Colon (tissue), 2 donors: ENCODE data around the gene POLR1D.

Source experiments
- FAIRE-seq: peaks from 2 replicates; lab custom pipeline; 2012; peaks lifted over from hg19 to GRCh38; lab: Jason Lieb, UNC
- donor health status: control.
- donor health status: control.

Gene POLR1D

DNA sequence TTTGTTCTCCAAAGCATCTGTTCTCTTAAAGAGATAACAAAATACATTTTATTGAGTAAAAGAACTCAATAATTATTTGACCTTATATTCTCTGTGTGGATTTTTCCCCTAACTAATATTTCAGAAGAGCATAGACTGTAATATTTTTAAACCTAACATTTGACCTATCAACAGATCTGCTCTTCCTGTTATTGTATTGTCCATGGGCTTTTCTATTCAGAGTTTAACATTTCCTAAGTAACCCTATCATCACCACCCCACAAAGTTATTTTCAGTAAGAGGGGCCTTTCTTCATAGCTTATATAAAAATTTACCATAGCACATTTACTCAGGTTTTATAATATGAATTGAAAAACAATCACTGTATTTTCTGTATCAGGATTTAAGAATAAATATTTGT is 17.5 kb downstream of the POLR1D start:
- no peak for FAIRE-seq

GRCh38 chr13:27641711-27642502 is 20.2 kb downstream of the POLR1D start:
- no peak for FAIRE-seq

GRCh38 chr13:27643334-27644132 is 21.8 kb downstream of the POLR1D start:
- FAIRE-seq = no peak

DNA sequence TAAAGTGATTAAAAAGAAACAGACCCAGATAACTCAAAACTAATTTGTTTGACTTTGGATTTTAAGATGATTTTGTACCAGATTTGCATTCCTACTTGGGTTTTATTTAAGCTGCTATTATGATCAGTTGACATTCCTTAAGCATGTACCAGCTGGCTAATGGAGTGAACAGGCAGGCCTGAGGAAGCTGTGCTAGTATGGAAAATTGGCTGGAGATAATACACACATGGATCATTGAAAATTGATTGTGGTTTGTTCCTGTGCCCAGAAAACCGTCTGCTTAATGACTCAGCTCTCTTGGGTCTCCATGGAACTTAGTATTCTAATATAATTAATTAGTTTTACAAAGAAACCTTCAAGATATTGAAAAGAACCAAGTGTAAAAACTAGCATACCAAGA is 22.6 kb downstream of the POLR1D start:
- FAIRE-seq = no peak

DNA sequence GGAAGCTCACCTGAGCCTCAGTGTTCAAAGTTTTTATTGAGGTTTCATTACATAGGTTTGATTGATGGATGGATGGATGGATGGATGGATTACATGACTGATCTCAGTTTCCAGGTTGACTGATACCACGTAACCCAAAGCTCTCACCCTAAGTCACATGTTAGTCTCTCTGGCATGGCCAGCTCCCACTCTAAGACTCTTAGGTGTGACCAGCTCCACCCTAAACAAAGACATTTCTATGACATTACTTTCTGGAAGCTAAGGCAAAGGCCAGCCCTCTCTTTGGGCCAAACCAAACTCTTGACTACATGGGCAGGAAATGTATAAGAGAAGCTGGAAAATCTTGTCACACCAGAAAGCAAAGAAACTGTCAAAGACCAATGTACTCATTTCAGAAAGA is 28.6 kb downstream of the POLR1D start:
- no peak for FAIRE-seq

- no peak for FAIRE-seq
Observed at GRCh38 chr13:27654059-27654458, 32.4 kb downstream of the POLR1D start.

DNA sequence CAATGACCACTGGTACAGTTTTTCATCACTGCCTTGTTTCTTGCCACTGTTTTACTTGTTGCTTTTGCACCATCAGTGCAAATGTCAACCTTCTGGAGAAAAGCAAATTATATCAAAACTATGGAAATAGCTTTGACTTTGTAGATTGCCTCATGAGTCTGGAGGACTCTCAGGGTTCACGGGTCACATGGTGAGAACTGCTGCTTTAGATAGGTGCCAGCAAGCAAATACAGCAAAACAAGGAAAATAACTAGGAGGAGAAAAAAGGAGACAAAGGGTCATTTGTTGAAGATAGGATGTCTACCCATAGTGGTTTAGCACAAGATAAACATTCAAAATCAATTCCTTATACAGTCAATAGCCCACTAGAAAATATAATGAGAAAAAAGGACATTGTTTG is 33.1 kb downstream of the POLR1D start:
- no peak for FAIRE-seq

GRCh38 chr13:27657724-27658123 is 36.0 kb downstream of the POLR1D start:
- no peak for FAIRE-seq

GRCh38 chr13:27658546-27658945 is 36.9 kb downstream of the POLR1D start:
- FAIRE-seq = no peak

DNA sequence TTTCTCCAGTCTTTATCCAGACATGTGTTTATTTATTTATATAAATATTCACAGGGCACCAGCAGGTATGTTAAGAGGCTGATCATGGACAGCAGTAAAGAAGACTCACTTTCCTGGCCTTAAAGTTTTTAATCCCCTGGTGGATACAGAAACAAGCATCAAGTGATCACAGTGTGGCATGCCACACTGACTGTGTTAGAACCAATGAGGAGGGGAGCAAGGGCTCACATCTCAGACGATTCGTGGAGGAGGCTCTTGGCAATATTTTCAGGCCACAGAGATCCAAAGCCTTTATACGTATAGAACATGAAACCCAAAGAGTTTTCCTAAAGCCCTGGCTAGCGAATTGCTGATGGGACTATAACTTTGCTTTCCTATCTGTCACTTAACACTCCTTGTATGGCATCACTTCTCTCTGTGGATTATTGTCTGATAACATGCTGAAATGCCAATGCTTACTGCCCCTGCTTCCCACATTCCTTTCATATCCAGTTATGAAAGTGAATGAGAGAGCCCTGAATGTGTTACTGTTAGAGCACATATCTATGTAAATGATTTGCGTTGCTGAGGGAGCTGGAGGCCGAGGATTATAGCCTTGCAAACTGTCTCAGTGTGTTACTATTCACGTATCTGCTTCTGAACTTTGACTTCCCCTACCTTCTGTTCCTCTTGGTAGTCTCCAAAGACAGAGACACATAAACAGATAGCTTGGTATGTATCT is 37.6 kb downstream of the POLR1D start:
- no peak for FAIRE-seq

- no peak for FAIRE-seq
Observed at GRCh38 chr13:27660511-27660910, 38.8 kb downstream of the POLR1D start.

GRCh38 chr13:27661017-27661416 is 39.3 kb downstream of the POLR1D start:
- no peak for FAIRE-seq

GRCh38 chr13:27662738-27663470 is 41.2 kb downstream of the POLR1D start:
- FAIRE-seq = no peak

GRCh38 chr13:27663947-27664346 is 42.3 kb downstream of the POLR1D start:
- no peak for FAIRE-seq

- FAIRE-seq = no peak
Observed at GRCh38 chr13:27665333-27665732, 43.6 kb downstream of the POLR1D start.

DNA sequence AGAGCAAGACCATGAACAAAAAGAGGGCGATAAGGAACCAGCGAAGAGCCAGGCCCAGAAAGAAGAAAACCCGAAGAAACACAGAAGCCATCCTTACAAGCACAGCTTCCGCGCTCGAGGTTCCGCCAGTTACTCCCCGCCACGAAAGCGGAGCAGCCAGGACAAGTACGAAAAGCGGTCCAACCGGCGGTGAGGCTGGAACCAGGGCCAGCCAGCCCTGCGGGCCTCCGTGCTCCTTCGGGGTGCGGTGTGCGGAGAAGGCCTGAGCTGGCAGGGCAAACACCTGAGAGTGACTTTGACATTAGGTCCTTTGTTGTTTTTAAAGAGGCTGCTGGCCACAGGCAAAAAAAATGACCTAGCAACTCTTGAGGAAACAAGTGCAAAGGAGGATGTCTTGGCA is 44.1 kb downstream of the POLR1D start:
- FAIRE-seq = no peak

DNA sequence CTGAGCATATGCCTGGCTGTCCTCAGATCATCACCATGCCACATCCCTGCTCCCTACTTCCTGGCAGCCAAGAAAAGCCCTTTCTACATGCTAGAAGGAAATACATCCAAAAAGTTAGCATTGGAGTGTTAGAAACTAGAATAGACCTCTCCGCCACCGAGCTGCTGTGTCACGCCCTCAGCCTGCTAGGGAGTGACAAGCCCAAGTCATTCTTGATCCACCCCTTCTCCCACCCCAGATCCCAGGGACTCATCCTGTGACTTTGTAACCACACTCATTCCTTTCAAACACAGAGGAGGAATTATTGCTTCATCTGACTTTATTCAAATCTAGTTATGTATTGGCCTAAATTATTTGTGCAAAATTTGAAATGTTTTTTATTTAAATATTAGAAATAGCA is 45.3 kb downstream of the POLR1D start:
- no peak for FAIRE-seq

- FAIRE-seq = no peak
Observed at GRCh38 chr13:27667946-27668345, 46.3 kb downstream of the POLR1D start.

- FAIRE-seq = no peak
Observed at GRCh38 chr13:27670861-27671260, 49.2 kb downstream of the POLR1D start.

DNA sequence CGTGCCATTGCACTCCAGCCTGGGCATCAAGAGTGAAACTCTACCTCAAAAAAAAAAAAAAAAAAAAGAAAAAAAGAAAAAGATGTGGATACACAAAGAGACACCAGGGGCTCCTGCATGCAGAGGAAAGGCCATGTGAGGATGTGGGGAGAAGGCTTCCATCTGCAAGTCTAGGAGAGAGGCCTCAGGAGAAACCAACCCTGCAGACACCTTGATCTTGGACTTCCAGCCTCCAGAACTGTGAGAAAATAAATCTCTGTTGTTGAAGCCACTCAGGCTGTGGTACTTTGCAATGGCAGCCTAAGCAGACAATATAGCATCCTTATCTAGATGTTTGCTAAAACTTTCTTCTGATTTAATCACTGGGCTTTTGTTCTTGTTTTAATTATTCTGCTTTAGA is 50.3 kb downstream of the POLR1D start:
- FAIRE-seq = no peak
